Right lobe of liver (tissue), 6 donors: Measurements from ENCODE around the gene GOSR2. TPM values are rescaled to one million over a fixed set of nuclear protein-coding genes. Genes with fewer than 3 reads are reported as not detected.

ENCODE experiments used
- ATAC-seq, 4 donors: fragments of 200-7000 bp; cut with Tn5 transposase; one replicate each; pipeline ENCODE4 v1.9.1; 2020; ENCODE audit warnings: mild to moderate bottlenecking in 4 of 4, moderate library complexity in 4 of 4
- DNase-seq, 3 donors: peaks; one replicate each; pipeline ENCODE4 v3.0.0-alpha.2; 2020
- H3K27ac ChIP-seq, 3 donors: fragments of 200-600 bp; one replicate each; pipeline ENCODE4 v1.8.0; 2022
- H3K27me3 ChIP-seq, 2 donors: fragments of 200-600 bp; one replicate each; pipeline ENCODE4 v1.8.0; 2022
- H3K36me3 ChIP-seq, 4 donors: fragments of 200-600 bp; sonication (generic) in 1 of 4; one replicate each; pipeline versions ENCODE4 v1.5.1 to v1.8.0; 2017 to 2022; ENCODE audit warnings: control low read depth in 1 of 4
- H3K4me1 ChIP-seq, 4 donors: fragments of 200-600 bp; sonication (generic) in 1 of 4; one replicate each; pipeline versions ENCODE4 v1.5.1 to v1.8.0; 2017 to 2022; ENCODE audit warnings: control low read depth in 1 of 4
- H3K4me3 ChIP-seq, 3 donors: fragments of 200-600 bp; one replicate each; pipeline ENCODE4 v1.8.0; 2022
- H3K9me3 ChIP-seq, 4 donors: fragments of 200-600 bp; sonication (generic) in 1 of 4; one replicate each; pipeline versions ENCODE4 v1.5.1 to v1.8.0; 2017 to 2022; ENCODE audit warnings: control low read depth in 1 of 4
- CTCF ChIP-seq, 4 donors: fragments of 200-600 bp in 3 of 4; fragments of 450-650 bp in 1 of 4; IDR thresholded peaks; one replicate each; pipeline versions ENCODE4 v1.5.1 to v1.8.0; 2016 to 2022; ENCODE audit warnings: antibody characterized with exemption in 4 of 4, mild to moderate bottlenecking in 2 of 4
- POLR2A ChIP-seq: fragments of 450-650 bp; IDR thresholded peaks from one replicate; pipeline ENCODE4 v1.6.1; 2017; ENCODE audit warnings: antibody characterized with exemption, mild to moderate bottlenecking
- WGBS: methylation state at CpG from one replicate; pipeline ENCODE4 v1.1.6; 2018; ENCODE audit warnings: low coverage, low lambda C conversion rate; ENCODE audit not compliant: insufficient coverage; ENCODE audit errors: missing lambda C conversion rate; 5-methylcytosine and 5-hydroxymethylcytosine counted together
- intact Hi-C, 2 donors: fragments of 100-400 bp; cut with DNase I; formaldehyde crosslinking; loops; one replicate each; pipeline versions ENCODE4 v1.11.2 to v1.14.1; 2022
- total RNA-seq, 6 experiments: library from RNA; depleted of rRNA in 2 of 6; stranded (reverse); fragments of >200 nt in 2 of 6; fragmentation: NEBNext Ultra II Directional in 3 of 6; extraction: Animal tissue kit (Norgen Biotek cat#: 25700) in 3 of 6; gene quantifications; one replicate each; pipeline versions ENCODE4 v1.1.0 to v1.2.4, GENCODE V29; 2016 to 2023
- donor health status: DM: no; HTN: yes; CAD: no.
- donor health status: DM: no; HTN: no; CAD: no.
- donor health status: DM: no; HTN: no; CAD: no.
- donor health status: DM: no; HTN: yes; CAD: no.
- donor health status: DM: no; HTN: yes; CAD: no.

The GOSR2 gene
- total RNA-seq, 6 experiments from 2014 or later, result 22.9 to 44.1 (median 33.3) TPM

- TF ChIP-seq POLR2A, result no peak
- no peak for TF ChIP-seq CTCF (IDR thresholded peaks at IDR 0.05)
These were observed 45.4 kb downstream of the GOSR2 start for GRCh38 chr17:46968224-46968834.

DNA sequence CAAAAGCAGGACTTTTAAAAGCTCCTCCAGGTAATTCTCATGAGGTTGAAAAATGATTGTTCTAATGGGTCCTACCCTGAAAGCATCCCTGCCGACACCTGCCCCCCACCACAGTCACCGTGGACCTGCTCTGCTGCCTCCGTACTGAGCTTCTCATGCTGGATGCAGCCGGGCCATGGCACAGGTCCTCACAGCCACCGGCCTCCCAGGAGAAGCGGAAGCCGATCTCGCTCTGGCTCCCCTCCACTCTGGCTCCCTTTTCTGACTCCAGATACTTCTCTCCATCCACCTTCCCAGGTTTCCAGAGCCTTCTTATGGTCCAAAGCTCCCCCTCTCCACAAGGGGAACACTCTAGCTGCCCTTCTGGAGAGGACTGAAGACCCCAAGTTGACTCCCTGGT lies 45.9 kb downstream of the GOSR2 start:
- Histone ChIP-seq H3K4me1 (peaks cover 0 to 4% (median 0%) of the 10 kb centered on the region in 4 donors), H3K9me3 (no peaks in the 10 kb centered on the region), H3K4me3 (no peak overlapping the region), H3K27ac (no peak overlapping the region), H3K27me3 (no peaks in the 10 kb centered on the region), H3K36me3 (no peaks in the 10 kb centered on the region)
- no peak for ATAC-seq
- WGBS, result 90% methylated on average over 5 of the region's 8 CpGs
- intact Hi-C loops, result no loop called here
- TF ChIP-seq CTCF (IDR thresholded peaks at IDR 0.05), result no peak
- no peak for TF ChIP-seq POLR2A
- DNase-seq, result no peak

More at GRCh38 chr17:46968224-46968834, 45.4 kb downstream of the GOSR2 start:
- Histone ChIP-seq H3K4me3 (no peak overlapping the region), H3K27me3 (no peaks in the 10 kb centered on the region), H3K27ac (no peak overlapping the region), H3K4me1 (peaks cover 0 to 4% (median 0%) of the 10 kb centered on the region in 4 donors), H3K9me3 (no peaks in the 10 kb centered on the region), H3K36me3 (no peaks in the 10 kb centered on the region)
- ATAC-seq (no peak), DNase-seq (no peak)
- intact Hi-C loops, result no loop called here
- WGBS, result 94% methylated on average over 4 of the region's 6 CpGs

DNA sequence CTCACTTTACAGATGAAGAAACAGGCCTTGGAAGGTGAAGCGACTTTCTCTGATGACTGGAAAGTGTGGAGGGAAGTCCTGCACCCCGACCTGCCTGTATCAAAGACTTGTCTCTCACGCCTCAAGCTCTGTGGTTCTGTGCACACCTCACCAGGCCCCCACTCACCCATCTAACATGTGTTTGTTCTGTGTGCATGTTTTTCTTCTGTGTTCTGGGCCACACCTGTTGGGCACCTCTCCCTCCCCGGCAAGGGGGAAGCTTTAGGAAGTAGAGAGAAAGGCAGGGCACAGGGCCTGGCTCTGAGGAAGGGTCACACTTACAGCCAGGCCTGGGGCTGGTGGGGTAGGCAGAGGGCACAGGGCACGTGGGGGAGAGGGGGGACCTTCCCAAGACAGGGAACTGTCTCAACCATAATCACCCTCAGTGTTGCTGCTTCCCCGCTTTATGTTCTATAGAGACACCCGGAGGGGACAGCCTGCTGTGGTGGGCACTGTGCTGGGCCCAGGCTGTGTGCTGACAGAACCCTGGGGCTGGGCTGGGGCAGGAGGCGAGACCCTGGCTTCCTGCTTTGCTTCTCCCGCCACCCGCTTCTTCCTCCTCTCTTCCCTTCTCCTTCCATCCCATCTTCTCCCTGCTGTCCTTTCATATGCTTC lies 48.8 kb downstream of the GOSR2 start:
- no peaks in the 10 kb centered on the region for H3K27me3 ChIP-seq
- 82% methylated on average over 8 of the region's 10 CpGs for WGBS
- H3K4me3 ChIP-seq, result no peak overlapping the region
- peaks cover 0 to 4% (median 0%) of the 10 kb centered on the region in 4 donors for H3K4me1 ChIP-seq
- no peak overlapping the region for H3K27ac ChIP-seq
- intact Hi-C loops, result no loop called here
- DNase-seq (no peak), ATAC-seq (no peak)
- no peaks in the 10 kb centered on the region for H3K9me3 ChIP-seq
- no peaks in the 10 kb centered on the region for H3K36me3 ChIP-seq
- TF ChIP-seq CTCF (IDR thresholded peaks at IDR 0.05) (no peak), POLR2A (no peak)

- peak; percentile 40 to 80 (median 62) for DNase-seq
These were observed 49.4 kb downstream of the GOSR2 start for GRCh38 chr17:46972346-46972745.

More at GRCh38 chr17:46972346-46972745, 49.4 kb downstream of the GOSR2 start:
- peak; percentile 43 to 90 (median 66) for ATAC-seq
- H3K27ac ChIP-seq, result no peak overlapping the region
- no peak overlapping the region for H3K4me3 ChIP-seq
- TF ChIP-seq CTCF (IDR thresholded peaks at IDR 0.05), result no peak
- no peak for TF ChIP-seq POLR2A
- no peaks in the 10 kb centered on the region for H3K36me3 ChIP-seq
- intact Hi-C loops, result no loop called here
- peaks cover 0 to 4% (median 0%) of the 10 kb centered on the region in 4 donors for H3K4me1 ChIP-seq
- WGBS, result 43% methylated on average over 1 of the region's 6 CpGs
- no peaks in the 10 kb centered on the region for H3K9me3 ChIP-seq
- H3K27me3 ChIP-seq, result no peaks in the 10 kb centered on the region
